MM.1S (cell line): Measurements from ENCODE around the gene HPF1.

Source experiments
- EZH2 ChIP-seq: fragments of 300-600 bp; sonication (generic); optimal IDR thresholded peaks from 2 replicates; pipeline ENCODE3; 2017; ENCODE audit warnings: low read depth, mild to moderate bottlenecking, antibody characterized with exemption, low read length, mixed read lengths
- EZH2phosphoT487 ChIP-seq: fragments of 300-600 bp; sonication (generic); IDR thresholded peaks from 2 replicates; pipeline ENCODE4 v1.6.1; 2018; ENCODE audit warnings: antibody characterized with exemption, low read length
- TF ChIP-seq, protein P1 (sequence below): fragments of 300-600 bp; sonication (generic); IDR thresholded peaks from 2 replicates; pipeline ENCODE4 v1.5.1; 2016; ENCODE audit warnings: antibody characterized with exemption, low read length, mixed read lengths

DNA sequence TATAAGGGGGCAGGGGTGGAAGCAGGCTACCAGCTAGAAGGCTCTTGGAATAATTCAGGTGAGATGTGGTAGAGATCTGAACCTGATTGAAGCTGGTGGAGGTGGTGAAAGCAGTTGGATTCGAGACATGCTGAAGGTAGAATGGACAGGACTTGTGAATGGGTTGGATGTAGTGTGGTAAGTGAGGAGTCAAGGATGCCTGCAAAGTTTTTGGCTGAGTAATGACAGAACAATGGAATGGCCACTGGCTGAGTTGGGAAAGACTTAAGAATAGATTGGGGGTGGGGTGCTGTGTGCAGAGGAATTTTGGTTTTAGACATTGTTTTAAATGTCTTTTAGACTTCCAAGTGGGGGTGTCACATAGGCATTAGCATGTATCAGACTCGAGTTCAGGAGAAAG, 33.5 kb downstream of the HPF1 start:
- TF ChIP-seq, protein P1, sequence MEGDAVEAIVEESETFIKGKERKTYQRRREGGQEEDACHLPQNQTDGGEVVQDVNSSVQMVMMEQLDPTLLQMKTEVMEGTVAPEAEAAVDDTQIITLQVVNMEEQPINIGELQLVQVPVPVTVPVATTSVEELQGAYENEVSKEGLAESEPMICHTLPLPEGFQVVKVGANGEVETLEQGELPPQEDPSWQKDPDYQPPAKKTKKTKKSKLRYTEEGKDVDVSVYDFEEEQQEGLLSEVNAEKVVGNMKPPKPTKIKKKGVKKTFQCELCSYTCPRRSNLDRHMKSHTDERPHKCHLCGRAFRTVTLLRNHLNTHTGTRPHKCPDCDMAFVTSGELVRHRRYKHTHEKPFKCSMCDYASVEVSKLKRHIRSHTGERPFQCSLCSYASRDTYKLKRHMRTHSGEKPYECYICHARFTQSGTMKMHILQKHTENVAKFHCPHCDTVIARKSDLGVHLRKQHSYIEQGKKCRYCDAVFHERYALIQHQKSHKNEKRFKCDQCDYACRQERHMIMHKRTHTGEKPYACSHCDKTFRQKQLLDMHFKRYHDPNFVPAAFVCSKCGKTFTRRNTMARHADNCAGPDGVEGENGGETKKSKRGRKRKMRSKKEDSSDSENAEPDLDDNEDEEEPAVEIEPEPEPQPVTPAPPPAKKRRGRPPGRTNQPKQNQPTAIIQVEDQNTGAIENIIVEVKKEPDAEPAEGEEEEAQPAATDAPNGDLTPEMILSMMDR: no peak
- TF ChIP-seq EZH2phosphoT487 (no peak), EZH2 (no peak)
